ENCODE results near the gene LRCH3. TPM values are rescaled to one million over a fixed set of nuclear protein-coding genes. Genes with fewer than 3 reads are reported as not detected.

Gene LRCH3
- total RNA-seq, 1 experiment from 2014 or later: 56.4 TPM

GRCh38 chr3:197836244-197836643 is 45.2 kb downstream of the LRCH3 start:
- no peak overlapping the region for H3K9ac ChIP-seq (ENCODE audit: extremely low read depth, insufficient read length, low read length)
- H2BK15ac ChIP-seq (ENCODE audit: low read depth, low read length): no peak overlapping the region
- no peak overlapping the region for H3K18ac ChIP-seq (ENCODE audit: insufficient read length, low read depth, low read length)
- H3K4me3 Mint-ChIP-seq: no peak overlapping the region
- no peak overlapping the region for H3K27ac ChIP-seq (ENCODE audit: insufficient read length, low read depth, low read length)
- H4K8ac ChIP-seq (replicated peaks; ENCODE audit: insufficient read length, low read depth, low read length): no peak overlapping the region
- H2BK120ac ChIP-seq (ENCODE audit: low read depth, low read length, poor library complexity, severe bottlenecking): no peak overlapping the region
- H3K23me2 ChIP-seq (ENCODE audit: insufficient read length, low read depth, low read length, poor library complexity, severe bottlenecking): no peaks in the 10 kb centered on the region
- H3T11ph ChIP-seq (ENCODE audit: low read length): no peak overlapping the region
- no peak overlapping the region for H3K27ac Mint-ChIP-seq
- no peak overlapping the region for H4K5ac ChIP-seq (ENCODE audit: insufficient read length, low read depth, low read length)
- H3K27me3 Mint-ChIP-seq (ENCODE audit: low read depth): no peaks in the 10 kb centered on the region
- no peak overlapping the region for H2BK20ac ChIP-seq (ENCODE audit: low read depth, low read length, poor library complexity, severe bottlenecking)
- H3K9me3 Mint-ChIP-seq: no peaks in the 10 kb centered on the region
- no peak overlapping the region for H3K14ac ChIP-seq (ENCODE audit: insufficient read depth, low read length)
- H2BK12ac ChIP-seq (ENCODE audit: insufficient read length, low read depth, low read length): no peak overlapping the region
- no peak overlapping the region for H4K91ac ChIP-seq (ENCODE audit: insufficient read length, low read depth, low read length)
- DNase-seq: no peak
- no peak overlapping the region for H3K56ac ChIP-seq (ENCODE audit: insufficient read length, low read depth, low read length)
- no peak for TF ChIP-seq CTCF (conservative IDR thresholded peaks at IDR 0.05)
- H3K27me3 ChIP-seq (ENCODE audit: insufficient read depth, low read length): no peaks in the 10 kb centered on the region
- no peak overlapping the region for H2AFZ ChIP-seq (ENCODE audit: low read length)
- H4K20me1 ChIP-seq (ENCODE audit: control insufficient read depth, insufficient read depth, insufficient read length): no peaks in the 10 kb centered on the region
- H3K36me3 Mint-ChIP-seq (ENCODE audit: insufficient read depth in 1 of 3, low read depth in 3 of 3): peaks cover 25 to 70% (median 43%) of the 10 kb centered on the region in 3 experiments; a peak in 6 of 7 replicates
- no peak overlapping the region for H3K4me2 ChIP-seq (ENCODE audit: insufficient read depth, insufficient read length, low read length)
- H2AK5ac ChIP-seq (ENCODE audit: insufficient read length, low read length): no peak overlapping the region
- no peak overlapping the region for H2BK5ac ChIP-seq (ENCODE audit: insufficient read length, low read length)
- no peaks in the 10 kb centered on the region for H3K4me1 ChIP-seq (ENCODE audit: insufficient read depth, low read length)
- H3K23ac ChIP-seq (ENCODE audit: insufficient read length, low read depth, low read length): no peak overlapping the region
- no peaks in the 10 kb centered on the region for H3K79me2 ChIP-seq (ENCODE audit: insufficient read depth, low read length)
- H3K4ac ChIP-seq (ENCODE audit: low read depth, low read length): no peak overlapping the region
- no peaks in the 10 kb centered on the region for H3K9me3 ChIP-seq (ENCODE audit: control insufficient read depth, low read depth, low read length)
- no peaks in the 10 kb centered on the region for H3K79me1 ChIP-seq (ENCODE audit: insufficient read depth, low read depth, low read length, poor library complexity, severe bottlenecking)
- no peaks in the 10 kb centered on the region for H3K4me1 Mint-ChIP-seq
